GM21717 (cell line): ENCODE measurements around the gene VPS41.

Experiments
- ATAC-seq: cut with Tn5 transposase; IDR thresholded peaks from one replicate; pipeline ENCODE4 v1.9.1; 2021; ENCODE audit warnings: mild to moderate bottlenecking, moderate library complexity; ENCODE audit not compliant: unreplicated experiment

VPS41 gene

GRCh38 chr7:38907066-38907465 lies 1.9 kb downstream of the VPS41 start:
- ATAC-seq: no peak

- ATAC-seq: peak; percentile 42
Measured at GRCh38 chr7:38905056-38905759, 3.8 kb downstream of the VPS41 start.

DNA sequence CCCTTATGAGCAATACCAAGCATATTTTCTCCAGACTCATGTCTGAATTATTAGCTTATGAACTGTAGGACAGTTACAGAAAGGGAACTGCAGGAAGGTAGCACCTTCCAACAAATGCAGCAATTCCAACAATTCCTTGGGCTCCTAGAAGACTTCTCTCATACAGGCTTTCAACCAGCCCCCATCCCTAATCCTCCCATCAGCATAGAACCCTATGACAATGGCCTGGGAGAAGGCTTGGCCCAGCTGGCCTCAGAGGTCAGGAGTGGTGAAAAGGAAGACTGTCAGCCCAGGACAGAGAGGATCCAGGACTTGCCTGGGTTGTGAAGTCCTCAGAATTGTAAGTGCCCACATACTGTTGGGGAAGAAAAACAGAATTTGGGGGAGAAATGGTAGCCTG lies 5.9 kb downstream of the VPS41 start:
- ATAC-seq: no peak

GRCh38 chr7:38902449-38902848 lies 6.5 kb downstream of the VPS41 start:
- no peak for ATAC-seq

DNA sequence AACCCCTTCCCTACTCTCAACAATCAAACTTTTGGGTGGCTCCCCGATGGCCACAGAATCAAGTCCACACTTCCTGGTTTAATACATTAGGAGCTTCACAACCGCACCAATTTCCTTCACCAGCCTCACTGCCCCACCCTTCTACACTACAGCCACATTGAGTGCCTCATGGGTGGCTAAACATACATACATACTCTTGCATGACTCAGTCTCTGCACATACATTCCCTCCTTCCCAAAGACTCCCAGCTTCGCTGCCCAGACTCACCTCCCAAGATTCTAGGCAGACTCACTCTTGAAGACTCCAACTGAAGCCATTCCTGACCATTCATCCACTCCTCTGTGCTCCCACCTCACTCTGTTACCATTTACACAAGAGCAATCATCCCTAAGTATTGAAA lies 15.9 kb downstream of the VPS41 start:
- no peak for ATAC-seq

GRCh38 chr7:38890597-38890996 lies 18.4 kb downstream of the VPS41 start:
- ATAC-seq: no peak

DNA sequence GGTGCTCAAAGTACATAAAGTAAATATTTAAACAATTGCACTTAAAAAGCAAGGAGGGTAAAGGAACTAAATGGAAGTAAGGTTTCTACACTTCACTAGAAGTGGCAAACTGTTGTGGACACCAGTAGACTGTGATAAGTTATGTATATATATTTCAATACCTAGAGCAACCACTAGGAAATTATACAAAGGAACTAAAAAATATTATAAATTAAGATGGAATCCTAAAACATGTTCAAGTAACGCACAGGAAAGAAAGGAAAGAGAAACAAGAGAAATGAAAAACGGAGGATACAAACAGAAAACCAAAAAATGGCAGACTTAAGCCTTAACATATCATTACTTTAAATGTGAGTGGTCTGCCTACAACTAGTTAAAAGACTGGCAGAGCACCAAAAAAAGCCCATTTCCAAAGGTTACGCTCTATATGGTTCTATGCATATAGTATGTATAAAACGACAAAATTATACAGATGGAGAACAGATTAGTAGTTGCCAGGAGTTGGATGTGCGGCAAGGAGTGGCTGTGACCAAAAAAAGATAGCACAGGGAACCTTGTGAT lies 19.0 kb downstream of the VPS41 start:
- ATAC-seq: no peak

- no peak for ATAC-seq
Measured at GRCh38 chr7:38889079-38889478, 19.9 kb downstream of the VPS41 start.

DNA sequence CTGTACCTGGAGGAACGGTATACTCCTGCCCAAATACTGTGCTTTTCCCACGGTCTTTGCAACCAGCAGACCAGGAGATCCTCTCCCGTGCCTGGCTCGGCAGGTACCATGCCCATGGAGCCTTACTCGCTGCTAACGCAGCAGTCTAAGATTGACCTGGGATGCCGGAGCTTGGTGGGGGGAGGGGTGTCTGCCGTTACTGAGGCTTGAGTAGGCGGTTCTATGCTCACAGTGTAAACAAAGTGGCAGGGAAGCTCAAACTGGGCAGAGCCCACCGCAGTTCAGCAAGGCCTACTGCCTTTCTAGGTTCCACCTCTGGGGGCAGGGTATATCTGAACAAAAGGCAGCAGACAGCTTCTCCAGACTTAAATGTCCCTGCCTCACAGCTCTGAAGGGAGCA lies 22.7 kb downstream of the VPS41 start:
- no peak for ATAC-seq

DNA sequence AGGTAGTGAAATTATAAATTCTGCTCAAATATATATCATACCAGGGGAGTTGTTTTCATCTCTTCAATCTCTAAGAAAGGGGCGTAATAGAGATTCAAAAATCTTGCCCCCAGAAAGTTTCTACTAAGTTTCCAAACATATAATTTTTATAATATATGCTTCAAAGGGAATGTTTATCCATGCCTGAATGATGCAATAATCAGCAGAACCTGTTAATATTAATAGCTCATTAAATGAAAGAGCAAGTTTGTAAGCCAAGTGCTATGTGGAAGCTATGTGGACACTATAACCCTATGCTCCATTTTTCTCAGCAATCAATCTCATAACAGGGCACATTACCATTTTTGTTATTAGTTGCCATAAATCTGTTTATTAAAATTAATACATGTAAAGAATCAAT lies 25.3 kb downstream of the VPS41 start:
- ATAC-seq: no peak

DNA sequence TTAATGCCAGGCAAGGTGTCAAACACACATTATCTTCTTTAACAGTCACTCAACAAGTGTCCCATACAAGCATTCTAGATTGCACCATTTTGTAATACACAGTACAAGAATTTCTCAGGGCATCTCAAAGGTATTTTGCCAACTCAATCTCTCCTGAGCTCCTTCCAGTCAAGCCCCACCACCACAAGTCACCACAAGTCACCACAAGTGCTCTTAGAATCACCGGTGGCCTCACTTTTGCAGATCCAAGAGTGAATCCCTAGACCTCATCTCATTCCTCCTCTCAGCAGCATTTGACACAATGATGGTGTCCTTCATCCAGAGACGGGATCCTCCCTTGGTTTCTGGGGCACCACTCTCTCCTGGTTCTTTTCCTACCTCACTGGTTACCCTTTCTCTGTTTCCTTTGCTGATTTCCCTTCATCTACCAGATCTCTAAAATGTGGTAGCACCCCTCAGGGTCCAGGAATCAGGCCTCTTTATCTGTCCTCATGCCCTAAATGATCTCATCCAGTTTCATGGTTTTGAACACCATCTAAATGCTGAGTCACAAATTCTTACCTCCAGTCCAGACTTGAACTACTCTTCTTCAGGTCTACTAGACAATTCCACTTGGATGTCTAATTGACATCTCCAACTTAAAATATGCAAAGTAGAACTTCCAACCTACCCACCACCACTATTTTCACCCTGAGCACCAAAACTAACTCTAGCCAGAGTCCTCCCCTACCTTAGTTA lies 26.9 kb downstream of the VPS41 start:
- ATAC-seq: no peak

DNA sequence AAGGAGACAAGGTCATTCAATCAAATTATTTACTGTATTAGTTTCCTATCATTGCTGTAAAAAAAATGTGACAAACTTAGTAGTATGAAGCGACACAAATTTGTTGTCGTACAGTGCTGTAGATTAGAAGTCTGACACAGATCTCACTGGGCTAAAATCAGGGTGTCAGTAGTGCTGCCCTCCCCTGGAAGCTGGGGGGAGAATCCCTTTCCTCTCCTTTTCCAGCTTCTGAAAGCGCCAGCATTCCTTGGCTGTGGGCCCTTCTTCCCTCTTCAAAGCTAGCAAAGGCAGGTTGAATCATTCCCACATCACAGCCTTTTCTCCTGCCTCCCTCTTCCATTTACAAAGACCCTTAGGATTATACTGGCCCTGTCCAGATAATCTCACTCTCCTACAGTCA lies 28.0 kb downstream of the VPS41 start:
- no peak for ATAC-seq

- no peak for ATAC-seq
Measured at GRCh38 chr7:38880454-38880853, 28.5 kb downstream of the VPS41 start.

DNA sequence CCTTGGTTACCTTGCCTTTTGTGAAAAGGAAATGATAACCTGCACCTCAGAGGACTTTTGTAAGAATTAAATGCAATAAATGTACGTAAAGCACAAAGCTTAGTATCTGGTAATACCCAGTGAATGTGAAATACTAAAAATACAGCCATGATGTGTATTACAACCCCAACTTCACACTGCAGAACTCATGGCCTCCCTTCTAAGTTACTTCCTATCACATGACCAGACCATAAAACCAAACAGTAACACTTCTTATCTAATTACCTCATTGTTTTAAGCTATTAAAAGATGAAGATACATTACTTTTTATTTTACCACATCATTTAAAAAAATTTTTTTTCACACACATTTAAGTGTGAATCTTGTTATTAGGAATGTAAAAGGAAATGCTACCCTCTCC lies 29.0 kb downstream of the VPS41 start:
- no peak for ATAC-seq

- ATAC-seq: no peak
Measured at GRCh38 chr7:38878694-38879457, 30.1 kb downstream of the VPS41 start.

- ATAC-seq: no peak
Measured at GRCh38 chr7:38873433-38873832, 35.6 kb downstream of the VPS41 start.

DNA sequence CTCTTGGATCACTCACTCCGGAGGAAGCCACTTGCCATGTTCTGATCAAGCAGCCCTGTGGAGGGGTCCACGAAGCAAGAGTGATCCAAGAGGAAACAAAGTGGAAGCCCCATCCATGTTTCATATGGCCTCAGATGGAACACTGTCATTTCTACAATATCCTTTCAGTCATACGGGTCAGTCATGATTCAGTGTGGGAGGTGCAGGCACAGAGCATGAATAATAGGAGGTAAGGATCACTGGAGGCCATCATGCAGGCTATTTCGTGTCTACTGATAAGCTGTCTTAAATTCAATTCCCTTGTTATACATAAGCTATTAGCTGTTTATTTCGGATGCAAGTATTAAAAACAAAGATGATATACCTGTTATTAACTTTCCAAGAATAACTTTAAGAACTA lies 36.8 kb downstream of the VPS41 start:
- no peak for ATAC-seq

- ATAC-seq: no peak
Measured at GRCh38 chr7:38870147-38870546, 38.8 kb downstream of the VPS41 start.

GRCh38 chr7:38863601-38864291 lies 45.2 kb downstream of the VPS41 start:
- no peak for ATAC-seq

DNA sequence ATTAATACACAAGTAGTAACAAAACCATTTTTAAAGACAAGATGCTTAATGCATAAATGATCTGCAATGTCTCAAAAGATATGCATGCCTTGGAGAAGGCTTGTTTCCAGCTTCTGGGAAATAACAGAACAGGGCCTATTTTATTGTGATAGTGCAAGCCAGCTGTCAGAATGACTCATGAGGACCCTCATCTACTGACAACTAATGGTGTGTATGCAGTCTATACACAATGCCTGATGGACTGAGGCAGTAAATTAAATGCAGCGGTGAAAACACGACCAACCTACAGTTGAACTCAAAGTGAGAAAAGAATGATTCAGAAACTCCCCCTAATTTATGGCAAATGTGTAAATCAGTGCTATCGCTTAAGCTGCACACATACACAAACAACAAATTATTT lies 46.3 kb downstream of the VPS41 start:
- no peak for ATAC-seq

DNA sequence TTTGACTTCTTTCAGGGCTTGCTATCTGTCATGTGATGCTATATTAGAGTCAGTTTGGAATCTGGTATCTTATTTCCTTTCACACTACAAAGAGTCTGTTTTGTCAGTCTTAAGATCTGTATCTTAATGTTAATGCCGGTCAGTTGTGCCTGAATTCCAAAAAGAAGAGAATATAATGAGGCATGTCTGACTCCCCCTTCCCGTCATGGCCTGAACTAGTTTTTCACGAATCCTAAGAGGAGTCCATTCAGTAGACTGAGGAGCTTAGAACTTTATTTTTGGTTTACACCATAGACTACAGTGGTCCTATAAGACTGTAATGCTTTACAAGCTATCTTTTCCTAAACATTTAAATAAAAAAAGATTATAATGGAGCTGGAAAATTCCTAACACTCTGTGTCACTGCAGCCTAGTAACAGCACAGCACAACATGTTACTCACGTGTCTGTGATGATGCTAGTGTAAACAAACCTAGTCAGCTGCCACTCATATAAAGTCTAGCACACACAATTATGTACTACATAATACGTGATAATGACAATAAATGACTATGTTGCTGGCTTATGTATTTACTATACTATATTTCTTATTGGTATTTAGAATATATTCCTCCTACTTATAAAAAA lies 50.6 kb downstream of the VPS41 start:
- no peak for ATAC-seq
